HEK293 (cell line): ENCODE results near the gene TNS3.
"Not testable (repeated sequence)": the region's sequence is repeated elsewhere in the genome, so short reads cannot be mapped to it uniquely, and the experiment has no call there.

Experiments used
- CTCF ChIA-PET: fragments of 350-600 bp; formaldehyde crosslinking; extraction: SDS; loops from one replicate; lab custom pipeline; 2021; ENCODE audit warnings: antibody characterized with exemption; lab: Yijun Ruan, JAX
- POLR2A ChIA-PET: fragments of 300-600 bp; formaldehyde crosslinking; extraction: SDS; loops from one replicate; lab custom pipeline; 2020; ENCODE audit warnings: antibody characterized with exemption, inconsistent platforms; lab: Yijun Ruan, JAX
- H3K27ac ChIP-seq: fragments of 200-500 bp; sonication (Bioruptor generic); 2 replicates; pipeline ENCODE4 v1.5.1; 2014; ENCODE audit warnings: low read depth, low read length, control low read depth, inconsistent platforms; ENCODE audit errors: extremely low read depth
- H3K36me3 ChIP-seq, 2 experiments: fragments of 200-500 bp in 1 of 2; sonication (Bioruptor generic) in 1 of 2; 1 replicate in 1 of 2; 2 replicates in 1 of 2; pipeline ENCODE4 v1.5.1; 2014 to 2017; ENCODE audit warnings: inconsistent platforms in 2 of 2, low read length in 2 of 2; ENCODE audit not compliant: control insufficient read depth in 2 of 2, insufficient read depth in 1 of 2
- H3K4me1 ChIP-seq: fragments of 200-500 bp; sonication (Bioruptor generic); 2 replicates; pipeline ENCODE4 v1.5.1; 2014; ENCODE audit warnings: mild to moderate bottlenecking, low read length, inconsistent platforms; ENCODE audit not compliant: control insufficient read depth, insufficient read depth
- H3K4me3 ChIP-seq: 2 replicates; pipeline ENCODE4 v1.5.1; 2011; ENCODE audit warnings: low read depth, mild to moderate bottlenecking, control low read depth, low read length, moderate library complexity
- H3K9me3 ChIP-seq: fragments of 200-500 bp; sonication (Bioruptor generic); 2 replicates; pipeline ENCODE4 v1.5.1; 2014; ENCODE audit warnings: low read depth, low read length, inconsistent platforms; ENCODE audit not compliant: control insufficient read depth, insufficient read depth
- HOXA7 ChIP-seq: sonication (generic); formaldehyde crosslinking; IDR thresholded peaks from 2 replicates; pipeline ENCODE4 v1.8.1; 2022; ENCODE audit warnings: missing genetic modification reagents, borderline replicate concordance
- OSR2 ChIP-seq: fragments of 450-650 bp; formaldehyde crosslinking; IDR thresholded peaks from 2 replicates; pipeline ENCODE4 v1.5.1; 2016; ENCODE audit warnings: missing biosample characterization, missing genetic modification characterization
- PRDM1 ChIP-seq: fragments of 450-650 bp; formaldehyde crosslinking; IDR thresholded peaks from 2 replicates; pipeline ENCODE4; 2016; ENCODE audit warnings: missing biosample characterization, missing genetic modification characterization
- SALL2 ChIP-seq: fragments of 450-650 bp; formaldehyde crosslinking; IDR thresholded peaks from 2 replicates; pipeline ENCODE4 v1.5.0; 2017; ENCODE audit warnings: missing biosample characterization, mild to moderate bottlenecking, missing genetic modification characterization, borderline replicate concordance
- ZBTB26 ChIP-seq: fragments of 450-650 bp; formaldehyde crosslinking; optimal IDR thresholded peaks from 2 replicates; pipeline ENCODE3; 2016; ENCODE audit warnings: missing biosample characterization, mild to moderate bottlenecking, missing genetic modification characterization
- ZBTB6 ChIP-seq: fragments of 450-650 bp; formaldehyde crosslinking; IDR thresholded peaks from 2 replicates; pipeline ENCODE4 v1.5.1; 2017; ENCODE audit warnings: missing biosample characterization, missing genetic modification characterization
- ZNF146 ChIP-seq: fragments of 450-650 bp; formaldehyde crosslinking; IDR thresholded peaks from 2 replicates; pipeline ENCODE4 v1.5.1; 2016; ENCODE audit warnings: missing biosample characterization, missing genetic modification characterization
- ZNF155 ChIP-seq: fragments of 450-650 bp; formaldehyde crosslinking; IDR thresholded peaks from 2 replicates; pipeline ENCODE4 v1.5.1; 2016; ENCODE audit warnings: missing biosample characterization, missing genetic modification characterization
- ZNF311 ChIP-seq: fragments of 450-650 bp; formaldehyde crosslinking; IDR thresholded peaks from 2 replicates; pipeline ENCODE4 v1.5.1; 2017; ENCODE audit warnings: missing biosample characterization, missing genetic modification characterization, borderline replicate concordance
- ZNF341 ChIP-seq: fragments of 450-650 bp; formaldehyde crosslinking; IDR thresholded peaks from 2 replicates; pipeline ENCODE4; 2016; ENCODE audit warnings: low read depth, missing biosample characterization, missing genetic modification characterization
- ZNF350 ChIP-seq: fragments of 450-650 bp; formaldehyde crosslinking; IDR thresholded peaks from 2 replicates; pipeline ENCODE4 v1.5.0; 2017; ENCODE audit warnings: missing biosample characterization, mild to moderate bottlenecking, missing genetic modification characterization
- ZNF449 ChIP-seq: fragments of 450-650 bp; formaldehyde crosslinking; IDR thresholded peaks from 2 replicates; pipeline ENCODE4 v1.5.1; 2017; ENCODE audit warnings: missing biosample characterization, mild to moderate bottlenecking, missing genetic modification characterization, moderate library complexity
- ZNF558 ChIP-seq: fragments of 450-650 bp; formaldehyde crosslinking; IDR thresholded peaks from 2 replicates; pipeline ENCODE4 v1.5.1; 2016; ENCODE audit warnings: missing biosample characterization, missing genetic modification characterization
- ZNF571 ChIP-seq: fragments of 450-650 bp; formaldehyde crosslinking; IDR thresholded peaks from 2 replicates; pipeline ENCODE4 v1.5.0; 2017; ENCODE audit warnings: missing biosample characterization, missing genetic modification characterization
- ZNF747 ChIP-seq: fragments of 450-650 bp; formaldehyde crosslinking; IDR thresholded peaks from 2 replicates; pipeline ENCODE4 v1.5.1; 2016; ENCODE audit warnings: missing biosample characterization, missing genetic modification characterization
- ZNF768 ChIP-seq: fragments of 450-650 bp; formaldehyde crosslinking; IDR thresholded peaks from 2 replicates; pipeline ENCODE4 v1.5.1; 2018; ENCODE audit warnings: missing biosample characterization, mild to moderate bottlenecking, missing genetic modification characterization
- ZNF837 ChIP-seq: fragments of 450-650 bp; formaldehyde crosslinking; IDR thresholded peaks from 2 replicates; pipeline ENCODE4 v1.5.1; 2016; ENCODE audit warnings: missing biosample characterization, missing genetic modification characterization
- TF ChIP-seq, protein P1 (sequence below): fragments of 450-650 bp; formaldehyde crosslinking; IDR thresholded peaks from 2 replicates; pipeline ENCODE4 v1.5.1; 2016; ENCODE audit warnings: missing biosample characterization, missing genetic modification characterization, borderline replicate concordance
- TF ChIP-seq, protein P2 (sequence below): IDR thresholded peaks from 2 replicates; pipeline ENCODE4 v1.6.1; 2011; ENCODE audit warnings: mild to moderate bottlenecking, low read depth, low read length, borderline replicate concordance
- TF ChIP-seq, protein P3 (sequence below): fragments of 450-650 bp; formaldehyde crosslinking; IDR thresholded peaks from 2 replicates; pipeline ENCODE4 v1.5.1; 2016; ENCODE audit warnings: missing biosample characterization, missing genetic modification characterization

TNS3 gene

GRCh38 chr7:47264021-47264651 is 317.8 kb downstream of the TNS3 start:
- Histone ChIP-seq H3K27ac (no peak overlapping the region), H3K9me3 (no peaks in the 10 kb centered on the region), H3K4me1 (no peaks in the 10 kb centered on the region), H3K4me3 (no peak overlapping the region), H3K36me3 (no peaks in the 10 kb centered on the region)
- TF ChIP-seq HOXA7 (no peak), ZNF449 (tag by site-specific recombination) (no peak), PRDM1 (no peak)
- TF ChIP-seq, protein P1, sequence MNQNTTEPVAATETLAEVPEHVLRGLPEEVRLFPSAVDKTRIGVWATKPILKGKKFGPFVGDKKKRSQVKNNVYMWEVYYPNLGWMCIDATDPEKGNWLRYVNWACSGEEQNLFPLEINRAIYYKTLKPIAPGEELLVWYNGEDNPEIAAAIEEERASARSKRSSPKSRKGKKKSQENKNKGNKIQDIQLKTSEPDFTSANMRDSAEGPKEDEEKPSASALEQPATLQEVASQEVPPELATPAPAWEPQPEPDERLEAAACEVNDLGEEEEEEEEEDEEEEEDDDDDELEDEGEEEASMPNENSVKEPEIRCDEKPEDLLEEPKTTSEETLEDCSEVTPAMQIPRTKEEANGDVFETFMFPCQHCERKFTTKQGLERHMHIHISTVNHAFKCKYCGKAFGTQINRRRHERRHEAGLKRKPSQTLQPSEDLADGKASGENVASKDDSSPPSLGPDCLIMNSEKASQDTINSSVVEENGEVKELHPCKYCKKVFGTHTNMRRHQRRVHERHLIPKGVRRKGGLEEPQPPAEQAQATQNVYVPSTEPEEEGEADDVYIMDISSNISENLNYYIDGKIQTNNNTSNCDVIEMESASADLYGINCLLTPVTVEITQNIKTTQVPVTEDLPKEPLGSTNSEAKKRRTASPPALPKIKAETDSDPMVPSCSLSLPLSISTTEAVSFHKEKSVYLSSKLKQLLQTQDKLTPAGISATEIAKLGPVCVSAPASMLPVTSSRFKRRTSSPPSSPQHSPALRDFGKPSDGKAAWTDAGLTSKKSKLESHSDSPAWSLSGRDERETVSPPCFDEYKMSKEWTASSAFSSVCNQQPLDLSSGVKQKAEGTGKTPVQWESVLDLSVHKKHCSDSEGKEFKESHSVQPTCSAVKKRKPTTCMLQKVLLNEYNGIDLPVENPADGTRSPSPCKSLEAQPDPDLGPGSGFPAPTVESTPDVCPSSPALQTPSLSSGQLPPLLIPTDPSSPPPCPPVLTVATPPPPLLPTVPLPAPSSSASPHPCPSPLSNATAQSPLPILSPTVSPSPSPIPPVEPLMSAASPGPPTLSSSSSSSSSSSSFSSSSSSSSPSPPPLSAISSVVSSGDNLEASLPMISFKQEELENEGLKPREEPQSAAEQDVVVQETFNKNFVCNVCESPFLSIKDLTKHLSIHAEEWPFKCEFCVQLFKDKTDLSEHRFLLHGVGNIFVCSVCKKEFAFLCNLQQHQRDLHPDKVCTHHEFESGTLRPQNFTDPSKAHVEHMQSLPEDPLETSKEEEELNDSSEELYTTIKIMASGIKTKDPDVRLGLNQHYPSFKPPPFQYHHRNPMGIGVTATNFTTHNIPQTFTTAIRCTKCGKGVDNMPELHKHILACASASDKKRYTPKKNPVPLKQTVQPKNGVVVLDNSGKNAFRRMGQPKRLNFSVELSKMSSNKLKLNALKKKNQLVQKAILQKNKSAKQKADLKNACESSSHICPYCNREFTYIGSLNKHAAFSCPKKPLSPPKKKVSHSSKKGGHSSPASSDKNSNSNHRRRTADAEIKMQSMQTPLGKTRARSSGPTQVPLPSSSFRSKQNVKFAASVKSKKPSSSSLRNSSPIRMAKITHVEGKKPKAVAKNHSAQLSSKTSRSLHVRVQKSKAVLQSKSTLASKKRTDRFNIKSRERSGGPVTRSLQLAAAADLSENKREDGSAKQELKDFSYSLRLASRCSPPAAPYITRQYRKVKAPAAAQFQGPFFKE, result no peak
- ChIA-PET POLR2A (no interaction called here), CTCF (interaction anchor here (0.6 to 3.8 kb wide), 5 partner anchors 172 to 889 kb away, joined by 3 to 38 read pairs (median 4); no protein-coding TSS in a partner anchor)

DNA sequence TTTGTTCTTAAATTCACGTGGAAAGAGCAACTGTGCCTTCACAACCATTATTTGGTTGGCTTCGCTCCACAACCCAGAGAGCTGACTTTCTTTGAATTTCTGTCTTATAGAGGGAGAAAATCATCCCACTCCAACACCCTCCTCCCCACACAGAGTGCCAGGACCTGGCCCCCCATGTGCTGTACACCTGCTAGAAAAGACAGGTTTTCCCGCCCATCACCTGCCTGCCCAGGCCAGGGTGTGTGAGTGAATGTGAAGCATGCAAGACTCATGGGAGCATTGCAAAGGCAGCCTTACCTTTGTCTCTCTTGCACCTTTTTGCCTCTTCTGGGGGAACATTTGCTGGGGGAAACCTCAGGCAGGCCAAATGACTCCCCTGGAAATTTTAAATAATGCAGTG is 319.0 kb downstream of the TNS3 start:
- TF ChIP-seq ZBTB26 (no peak), ZNF558 (no peak), ZNF768 (no peak), ZNF155 (no peak), ZNF341 (tag by site-specific recombination) (no peak), ZBTB6 (tag by site-specific recombination) (no peak), SALL2 (tag by site-specific recombination) (no peak), ZNF571 (tag by site-specific recombination) (no peak), ZNF837 (tag by site-specific recombination) (no peak), ZNF311 (tag by site-specific recombination) (no peak), ZNF146 (tag by site-specific recombination) (no peak), ZNF350 (tag by site-specific recombination) (no peak), ZNF747 (tag by site-specific recombination) (no peak), OSR2 (tag by site-specific recombination) (no peak)
- TF ChIP-seq, protein P2, sequence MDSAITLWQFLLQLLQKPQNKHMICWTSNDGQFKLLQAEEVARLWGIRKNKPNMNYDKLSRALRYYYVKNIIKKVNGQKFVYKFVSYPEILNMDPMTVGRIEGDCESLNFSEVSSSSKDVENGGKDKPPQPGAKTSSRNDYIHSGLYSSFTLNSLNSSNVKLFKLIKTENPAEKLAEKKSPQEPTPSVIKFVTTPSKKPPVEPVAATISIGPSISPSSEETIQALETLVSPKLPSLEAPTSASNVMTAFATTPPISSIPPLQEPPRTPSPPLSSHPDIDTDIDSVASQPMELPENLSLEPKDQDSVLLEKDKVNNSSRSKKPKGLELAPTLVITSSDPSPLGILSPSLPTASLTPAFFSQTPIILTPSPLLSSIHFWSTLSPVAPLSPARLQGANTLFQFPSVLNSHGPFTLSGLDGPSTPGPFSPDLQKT, result no peak
- TF ChIP-seq, protein P3, sequence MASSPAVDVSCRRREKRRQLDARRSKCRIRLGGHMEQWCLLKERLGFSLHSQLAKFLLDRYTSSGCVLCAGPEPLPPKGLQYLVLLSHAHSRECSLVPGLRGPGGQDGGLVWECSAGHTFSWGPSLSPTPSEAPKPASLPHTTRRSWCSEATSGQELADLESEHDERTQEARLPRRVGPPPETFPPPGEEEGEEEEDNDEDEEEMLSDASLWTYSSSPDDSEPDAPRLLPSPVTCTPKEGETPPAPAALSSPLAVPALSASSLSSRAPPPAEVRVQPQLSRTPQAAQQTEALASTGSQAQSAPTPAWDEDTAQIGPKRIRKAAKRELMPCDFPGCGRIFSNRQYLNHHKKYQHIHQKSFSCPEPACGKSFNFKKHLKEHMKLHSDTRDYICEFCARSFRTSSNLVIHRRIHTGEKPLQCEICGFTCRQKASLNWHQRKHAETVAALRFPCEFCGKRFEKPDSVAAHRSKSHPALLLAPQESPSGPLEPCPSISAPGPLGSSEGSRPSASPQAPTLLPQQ, result no peak
- H3K4me3 ChIP-seq, result no peak overlapping the region
- H3K27ac ChIP-seq, result no peak overlapping the region
- no peaks in the 10 kb centered on the region for H3K36me3 ChIP-seq
- POLR2A ChIA-PET, result no interaction called here
- H3K9me3 ChIP-seq, result no peaks in the 10 kb centered on the region
- CTCF ChIA-PET, result no interaction called here
- no peaks in the 10 kb centered on the region for H3K4me1 ChIP-seq

- CTCF ChIA-PET, H3K4me1 ChIP-seq, H3K27ac ChIP-seq, H3K36me3 ChIP-seq, POLR2A ChIA-PET, H3K9me3 ChIP-seq, H3K4me3 ChIP-seq: not testable (repeated sequence)
These were observed 319.8 kb downstream of the TNS3 start for GRCh38 chr7:47262160-47262559.
